Kidney (tissue), 14 donors: ENCODE results near the gene PDE4D. TPM values are rescaled to one million over a fixed set of nuclear protein-coding genes. Genes with fewer than 3 reads are reported as not detected.

ENCODE experiments used
- DNase-seq, 5 donors: peaks; one replicate each; pipeline ENCODE4 v3.0.0-alpha.2; 2013 to 2020
- FAIRE-seq: peaks from 2 replicates; lab custom pipeline; 2012; peaks lifted over from hg19 to GRCh38; lab: Jason Lieb, UNC
- H3K27ac ChIP-seq, 2 donors: one replicate each; pipeline ENCODE4 v1.7.0; 2013; ENCODE audit warnings: low read depth in 2 of 2, low read length in 2 of 2, inconsistent platforms in 1 of 2
- H3K27me3 ChIP-seq: one replicate; pipeline ENCODE4 v1.7.1; 2013; ENCODE audit warnings: low read length, inconsistent platforms; ENCODE audit not compliant: control insufficient read depth, insufficient read depth
- H3K36me3 ChIP-seq, 3 donors: one replicate each; pipeline versions ENCODE4 v1.7.0 to v1.7.1; 2013; ENCODE audit warnings: low read length in 3 of 3, control low read depth in 1 of 3, inconsistent platforms in 1 of 3; ENCODE audit not compliant: insufficient read depth in 3 of 3, control insufficient read depth in 2 of 3
- H3K4me1 ChIP-seq, 3 donors: one replicate each; pipeline versions ENCODE4 v1.7.0 to v1.7.1; 2013; ENCODE audit warnings: low read length in 3 of 3, inconsistent platforms in 1 of 3, low read depth in 1 of 3; ENCODE audit not compliant: control insufficient read depth in 2 of 3, insufficient read depth in 2 of 3
- H3K4me3 ChIP-seq, 3 donors: one replicate each; pipeline versions ENCODE4 v1.7.0 to v1.8.1; 2013; ENCODE audit warnings: low read length in 3 of 3, control low read depth in 1 of 3, inconsistent platforms in 1 of 3
- H3K9ac ChIP-seq, 3 donors: one replicate each; pipeline versions ENCODE4 v1.7.0 to v1.7.1; 2013; ENCODE audit warnings: low read length in 3 of 3, control low read depth in 1 of 3, inconsistent platforms in 1 of 3
- H3K9me3 ChIP-seq, 3 donors: one replicate each; pipeline versions ENCODE4 v1.7.0 to v1.7.1; 2013; ENCODE audit warnings: low read length in 3 of 3, control low read depth in 1 of 3, inconsistent platforms in 1 of 3; ENCODE audit not compliant: control insufficient read depth in 2 of 3, insufficient read depth in 1 of 3
- CTCF ChIP-seq: IDR thresholded peaks from 3 replicates; pipeline ENCODE4 v1.5.1; 2012; ENCODE audit warnings: mild to moderate bottlenecking, moderate library complexity, borderline replicate concordance; ENCODE audit not compliant: insufficient read depth; ENCODE audit errors: extremely low read depth
- intact Hi-C: fragments of 100-400 bp; cut with DNase I; formaldehyde crosslinking; loops from one replicate; pipeline ENCODE4 v1.11.1; 2022
- polyA plus RNA-seq: library from polyadenylated mRNA; stranded (reverse); fragments of 350-450 nt; fragmentation: Illumina TruSeq; extraction: RNeasy Lipid Tissue Mini Kit (QIAGEN cat#74804); gene quantifications from one replicate; pipeline ENCODE4 v1.2.3, GENCODE V29; 2014; ENCODE audit warnings: low read depth, low replicate concordance; ENCODE audit not compliant: insufficient read depth
- total RNA-seq: library from RNA; stranded (reverse); fragmentation: NEBNext Ultra II Directional; extraction: Animal tissue kit (Norgen Biotek cat#: 25700); gene quantifications from one replicate; pipeline ENCODE4 v1.2.1, GENCODE V29; 2021
- donor health status: control.
- donor health status: control.
- donor health status: control.
- donor health status: control.
- donor health status: control.
- donor health status: DM: yes; HTN: yes; CAD: no.
- donor health status: Normal renal cell carcinoma (clear cell type).

The PDE4D gene
- total and polyA plus RNA-seq, 2 donors from 2014 or later = 9.2 to 78.9 TPM

GRCh38 chr5:59117320-59117719 lies 776.2 kb downstream of the PDE4D start:
- Histone ChIP-seq H3K36me3 (no peaks in the 10 kb centered on the region), H3K27me3 (no peaks in the 10 kb centered on the region), H3K4me1 (no peaks in the 10 kb centered on the region), H3K27ac (no peak overlapping the region), H3K9me3 (no peaks in the 10 kb centered on the region), H3K9ac (no peak overlapping the region), H3K4me3 (no peak overlapping the region)
- intact Hi-C loops = no loop called here
- FAIRE-seq (no peak), DNase-seq (no peak)
- no peak for TF ChIP-seq CTCF

GRCh38 chr5:59116231-59116865 lies 777.2 kb downstream of the PDE4D start:
- Histone ChIP-seq H3K4me3 (no peak overlapping the region), H3K36me3 (no peaks in the 10 kb centered on the region), H3K9me3 (no peaks in the 10 kb centered on the region), H3K4me1 (no peaks in the 10 kb centered on the region), H3K27ac (no peak overlapping the region), H3K27me3 (no peaks in the 10 kb centered on the region), H3K9ac (no peak overlapping the region)
- no peak for TF ChIP-seq CTCF
- intact Hi-C loops = no loop called here
- FAIRE-seq (no peak), DNase-seq (peak in 3 of 5 donors; percentile 59 to 79 (median 70))

GRCh38 chr5:59115345-59115744 lies 778.2 kb downstream of the PDE4D start:
- Histone ChIP-seq H3K4me3 (no peak overlapping the region), H3K4me1 (no peaks in the 10 kb centered on the region), H3K27me3 (no peaks in the 10 kb centered on the region), H3K9ac (no peak overlapping the region), H3K36me3 (no peaks in the 10 kb centered on the region), H3K9me3 (no peaks in the 10 kb centered on the region), H3K27ac (no peak overlapping the region)
- FAIRE-seq (no peak), DNase-seq (no peak)
- no peak for TF ChIP-seq CTCF
- intact Hi-C loops = no loop called here

- Histone ChIP-seq H3K4me3 (no peak overlapping the region), H3K27ac (no peak overlapping the region), H3K36me3 (no peaks in the 10 kb centered on the region), H3K27me3 (no peaks in the 10 kb centered on the region), H3K4me1 (no peaks in the 10 kb centered on the region), H3K9ac (no peak overlapping the region), H3K9me3 (no peaks in the 10 kb centered on the region)
- intact Hi-C loops = no loop called here
- DNase-seq = no peak
- no peak for TF ChIP-seq CTCF
- FAIRE-seq = no peak
Measured at GRCh38 chr5:59109383-59109782, 784.1 kb downstream of the PDE4D start.
